ENCODE data around the gene OSBP2.

OSBP2 gene

GRCh38 chr22:30878516-30879414 is 184.1 kb downstream of the OSBP2 start:
- TF ChIP-seq YY1 (IDR thresholded peaks at IDR 0.05; ENCODE audit: low read depth) (no peak), USF1 (IDR thresholded peaks at IDR 0.05) (0 out of 2 replicates have a peak, but pooled peaks have one; percentile 30)

- TF ChIP-seq CREB1 (IDR thresholded peaks at IDR 0.05; ENCODE audit: low read depth) (no peak), FOXM1 (IDR thresholded peaks at IDR 0.05; ENCODE audit: borderline replicate concordance, low read depth) (no peak), RAD21 (IDR thresholded peaks at IDR 0.05; ENCODE audit: low read depth) (no peak), USF1 (IDR thresholded peaks at IDR 0.05) (no peak), YY1 (IDR thresholded peaks at IDR 0.05; ENCODE audit: low read depth) (no peak), NFIC (IDR thresholded peaks at IDR 0.05) (no peak), MAX (IDR thresholded peaks at IDR 0.05) (no peak), REST (IDR thresholded peaks at IDR 0.05; ENCODE audit: low read depth) (no peak), CEBPB (IDR thresholded peaks at IDR 0.05) (no peak)
These were observed 184.7 kb downstream of the OSBP2 start for GRCh38 chr22:30879415-30879797.

- TF ChIP-seq NFIC (IDR thresholded peaks at IDR 0.05) (no peak), REST (IDR thresholded peaks at IDR 0.05; ENCODE audit: low read depth) (no peak), CEBPB (IDR thresholded peaks at IDR 0.05) (no peak), TCF12 (IDR thresholded peaks at IDR 0.05; ENCODE audit: low read depth) (no peak), EGR1 (IDR thresholded peaks at IDR 0.05) (no peak), TEAD4 (IDR thresholded peaks at IDR 0.05) (no peak), TAF1 (IDR thresholded peaks at IDR 0.05; ENCODE audit: low read depth) (no peak), ZBTB7A (IDR thresholded peaks at IDR 0.05; ENCODE audit: low read depth) (no peak), CREB1 (IDR thresholded peaks at IDR 0.05; ENCODE audit: low read depth) (no peak), MAX (IDR thresholded peaks at IDR 0.05) (no peak), RAD21 (IDR thresholded peaks at IDR 0.05; ENCODE audit: low read depth) (no peak), EP300 (IDR thresholded peaks at IDR 0.05; ENCODE audit: borderline replicate concordance) (no peak), YY1 (IDR thresholded peaks at IDR 0.05; ENCODE audit: low read depth) (no peak), FOXM1 (IDR thresholded peaks at IDR 0.05; ENCODE audit: borderline replicate concordance, low read depth) (no peak), USF1 (IDR thresholded peaks at IDR 0.05) (no peak)
These were observed 185.5 kb downstream of the OSBP2 start for GRCh38 chr22:30880181-30880601.

GRCh38 chr22:30880847-30881246 is 186.2 kb downstream of the OSBP2 start:
- TF ChIP-seq REST (IDR thresholded peaks at IDR 0.05; ENCODE audit: low read depth) (no peak), CREB1 (IDR thresholded peaks at IDR 0.05; ENCODE audit: low read depth) (no peak), CEBPB (IDR thresholded peaks at IDR 0.05) (no peak), TCF12 (IDR thresholded peaks at IDR 0.05; ENCODE audit: low read depth) (no peak), YY1 (IDR thresholded peaks at IDR 0.05; ENCODE audit: low read depth) (no peak), NFIC (IDR thresholded peaks at IDR 0.05) (no peak), EGR1 (IDR thresholded peaks at IDR 0.05) (no peak), MAX (IDR thresholded peaks at IDR 0.05) (no peak), USF1 (IDR thresholded peaks at IDR 0.05) (no peak), ZBTB7A (IDR thresholded peaks at IDR 0.05; ENCODE audit: low read depth) (no peak), TAF1 (IDR thresholded peaks at IDR 0.05; ENCODE audit: low read depth) (no peak), TEAD4 (IDR thresholded peaks at IDR 0.05) (no peak), FOXM1 (IDR thresholded peaks at IDR 0.05; ENCODE audit: borderline replicate concordance, low read depth) (no peak), EP300 (IDR thresholded peaks at IDR 0.05; ENCODE audit: borderline replicate concordance) (no peak), RAD21 (IDR thresholded peaks at IDR 0.05; ENCODE audit: low read depth) (no peak)

Data from Ishikawa (cell line).